GM21619 (cell line): ENCODE data around the gene UBAC1.
"Not testable (repeated sequence)": the region's sequence is repeated elsewhere in the genome, so short reads cannot be mapped to it uniquely, and the experiment has no call there.

Source experiments
- ATAC-seq: cut with Tn5 transposase; IDR thresholded peaks from one replicate; pipeline ENCODE4 v1.9.1; 2021; ENCODE audit not compliant: unreplicated experiment

Gene UBAC1

DNA sequence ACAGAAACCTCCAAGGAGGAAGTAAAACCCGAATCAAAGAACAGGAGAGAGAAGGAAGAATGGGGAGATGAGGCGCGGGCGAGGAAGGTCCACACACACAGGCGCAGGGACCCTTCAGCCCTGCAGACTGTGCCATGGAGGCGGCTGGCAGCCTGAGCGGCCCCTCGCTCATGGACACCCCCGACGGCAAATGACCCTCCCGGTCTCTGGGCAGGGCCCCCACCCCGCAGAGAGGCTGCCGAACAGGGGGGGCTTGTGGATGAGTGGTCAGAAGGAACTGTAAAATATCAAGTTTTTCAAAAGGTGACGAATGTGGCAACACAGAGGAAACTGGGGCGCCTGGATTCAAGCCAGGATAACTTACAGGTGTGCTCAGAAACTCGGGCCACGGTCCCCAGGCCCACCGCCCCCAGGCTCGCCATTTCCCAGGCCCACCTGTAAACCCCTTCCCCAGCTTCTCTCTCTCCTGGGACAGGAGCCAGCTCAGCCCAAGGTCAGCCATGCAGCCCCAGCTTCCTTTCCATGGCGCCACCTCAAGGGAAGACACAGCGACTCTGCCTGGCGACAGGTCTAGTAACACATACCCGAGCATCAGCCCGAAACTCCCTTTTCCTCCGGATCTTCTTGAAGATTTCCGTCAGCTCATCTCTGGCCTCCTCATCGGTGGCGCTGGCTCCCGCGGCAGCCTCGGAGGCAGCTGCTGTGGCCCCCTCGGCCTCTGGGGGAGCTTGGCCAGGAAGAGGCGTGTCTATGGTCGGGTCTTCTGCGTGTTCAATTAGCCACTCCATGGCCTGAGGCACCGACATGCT lies 16.5 kb downstream of the UBAC1 start:
- no peak for ATAC-seq

DNA sequence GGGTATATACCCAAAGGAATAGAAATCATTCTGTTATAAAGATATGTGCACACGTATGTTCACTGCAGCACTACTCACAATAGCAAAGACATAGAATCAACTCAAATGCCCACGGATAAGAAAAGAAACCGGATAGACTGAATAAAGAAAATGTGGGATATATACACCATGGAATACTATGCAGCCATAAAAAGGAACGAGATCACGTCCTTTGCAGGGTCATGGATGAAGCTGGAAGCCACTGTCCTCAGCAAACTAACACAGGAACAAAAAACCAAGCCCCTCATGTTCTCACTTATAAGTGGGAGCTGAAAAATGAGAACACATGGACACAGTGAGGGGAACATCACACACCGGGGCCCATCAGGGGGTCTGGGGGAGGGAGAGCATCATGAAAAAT lies 17.6 kb downstream of the UBAC1 start:
- not testable (repeated sequence) for ATAC-seq

DNA sequence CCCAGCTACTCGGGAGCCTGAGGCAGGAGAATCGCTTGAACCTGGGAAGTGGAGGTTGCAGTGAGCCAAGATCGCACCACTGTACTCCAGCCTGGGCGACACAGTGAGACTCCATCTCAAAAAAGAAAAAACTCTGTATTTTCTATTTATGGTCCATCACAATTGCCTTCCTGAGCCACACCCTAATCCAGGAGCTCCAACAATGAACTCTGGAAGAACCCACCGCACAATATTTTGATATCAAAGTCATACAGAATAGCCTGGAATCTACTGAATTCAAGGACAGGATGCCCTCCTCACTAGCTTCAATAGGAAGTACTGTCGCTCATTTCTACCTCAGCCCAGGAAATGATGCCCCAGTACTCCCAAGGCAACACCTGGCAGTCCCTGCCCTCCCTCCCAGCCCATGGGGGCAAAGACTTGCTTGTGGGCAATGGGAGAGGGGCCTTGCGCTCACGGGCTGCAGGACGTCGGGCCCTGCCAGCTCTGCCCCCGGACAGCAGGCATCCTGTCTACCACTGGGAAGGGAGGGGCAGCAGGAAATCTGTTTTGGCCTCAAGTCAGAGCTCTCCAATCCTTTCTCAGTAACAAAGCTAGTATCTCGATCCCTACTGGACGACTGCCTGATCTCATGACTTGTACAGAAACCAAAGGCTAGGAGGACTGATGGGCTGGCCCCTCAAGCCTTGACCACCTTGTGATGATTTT lies 19.7 kb downstream of the UBAC1 start:
- ATAC-seq = no peak

DNA sequence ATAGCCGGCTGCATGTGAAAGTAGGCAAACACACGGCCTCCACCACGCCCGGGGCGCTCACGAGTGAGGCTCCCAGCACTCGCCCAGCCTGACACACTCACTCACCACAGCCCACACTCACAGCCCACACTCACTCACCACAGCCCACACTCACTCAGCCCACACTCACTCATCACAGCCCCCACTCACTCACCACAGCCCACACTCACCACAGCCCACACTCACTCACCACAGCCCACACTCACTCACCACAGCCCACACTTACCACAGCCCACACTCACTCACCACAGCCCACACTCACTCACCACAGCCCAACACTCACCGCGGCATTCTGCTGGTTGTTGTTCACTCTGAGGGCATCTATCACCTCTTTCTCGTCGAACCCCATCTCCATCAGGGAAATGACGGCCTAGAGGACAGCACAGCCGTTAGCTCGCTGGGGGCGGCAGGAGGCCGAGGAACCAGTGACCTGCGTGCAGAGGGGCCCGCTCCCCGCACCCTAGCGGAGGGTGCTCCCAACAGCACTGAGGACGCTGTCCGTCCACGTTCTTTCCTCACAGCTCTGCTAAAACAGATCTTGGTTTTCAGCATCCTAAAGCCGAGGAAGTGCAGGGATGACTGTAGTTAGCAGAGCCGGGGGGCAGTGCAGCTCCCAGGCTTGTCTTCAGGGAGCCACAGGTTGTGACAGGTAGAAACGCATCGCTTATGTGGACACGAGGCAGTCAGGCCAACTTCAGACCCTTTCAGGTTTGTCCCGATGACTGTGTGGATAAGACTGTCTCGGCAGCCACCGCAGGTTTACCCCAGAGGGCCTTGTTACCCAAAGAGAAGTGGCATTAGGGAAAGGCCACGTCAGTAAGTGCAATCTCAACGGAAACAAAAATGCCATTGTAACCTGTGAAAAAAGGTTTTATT lies 21.6 kb downstream of the UBAC1 start:
- no peak for ATAC-seq

DNA sequence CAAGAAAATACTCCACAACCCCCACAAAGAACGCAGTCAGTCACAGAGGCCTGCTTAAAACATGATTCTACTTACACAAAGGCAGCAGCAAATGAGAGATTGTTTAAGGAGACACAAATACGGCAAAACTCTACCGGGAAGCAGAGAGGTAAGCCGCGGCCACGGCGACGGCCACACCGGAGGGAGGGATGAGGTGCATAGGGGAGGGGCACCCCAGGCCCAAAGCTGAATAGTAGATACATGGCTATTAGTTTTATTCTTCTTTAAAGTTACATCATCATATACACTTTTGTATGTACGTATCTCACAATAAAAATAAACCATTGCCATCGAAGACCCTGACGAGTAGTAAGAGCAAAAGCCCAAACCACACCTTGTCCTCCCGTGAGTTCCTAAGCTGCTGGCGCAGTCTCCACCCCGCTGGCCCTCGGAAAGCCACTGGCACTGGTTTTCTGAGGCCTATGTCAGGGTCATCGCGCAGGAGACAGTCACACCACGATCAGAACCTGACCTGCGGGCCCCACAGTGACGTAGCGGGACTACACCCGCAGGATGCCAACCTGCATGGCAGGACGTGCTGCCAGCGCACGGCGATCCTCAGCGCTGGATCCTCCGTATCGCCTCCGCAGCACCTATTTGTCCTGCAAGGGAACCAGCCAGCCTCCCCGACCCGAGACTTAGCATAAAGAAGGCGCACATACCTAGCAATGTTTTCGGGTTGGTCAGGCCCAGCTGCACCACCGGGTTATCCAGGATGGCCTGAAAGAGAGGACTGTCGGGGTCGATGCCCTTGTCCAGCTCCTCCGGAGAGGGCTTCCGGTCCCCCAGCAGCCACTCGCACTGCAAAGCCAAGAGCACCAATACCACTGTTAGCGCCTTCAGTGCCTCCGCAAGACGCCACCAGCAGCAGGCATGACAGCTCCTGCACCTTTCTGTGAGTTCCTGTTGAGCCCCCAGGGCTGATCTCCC lies 23.4 kb downstream of the UBAC1 start:
- ATAC-seq = no peak

DNA sequence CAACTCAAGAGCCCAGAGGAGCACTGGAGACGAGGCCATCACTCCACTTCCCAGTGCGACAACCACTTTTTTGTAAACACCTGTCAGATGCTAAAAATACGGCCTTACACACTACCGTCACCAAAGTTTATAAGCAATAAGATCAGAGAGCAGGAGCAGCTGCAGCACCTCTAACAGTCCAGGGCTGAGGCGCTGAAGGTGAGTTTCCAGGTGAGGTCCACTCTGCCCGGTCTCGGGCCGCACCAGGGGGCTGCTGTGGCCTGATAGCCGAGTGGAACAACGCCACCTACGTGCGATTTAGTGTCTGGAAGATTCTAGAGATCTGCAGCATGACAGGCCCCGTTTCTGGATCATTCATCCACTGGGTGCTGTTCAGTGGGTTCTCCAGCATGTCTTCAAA lies 28.1 kb downstream of the UBAC1 start:
- ATAC-seq = no peak

DNA sequence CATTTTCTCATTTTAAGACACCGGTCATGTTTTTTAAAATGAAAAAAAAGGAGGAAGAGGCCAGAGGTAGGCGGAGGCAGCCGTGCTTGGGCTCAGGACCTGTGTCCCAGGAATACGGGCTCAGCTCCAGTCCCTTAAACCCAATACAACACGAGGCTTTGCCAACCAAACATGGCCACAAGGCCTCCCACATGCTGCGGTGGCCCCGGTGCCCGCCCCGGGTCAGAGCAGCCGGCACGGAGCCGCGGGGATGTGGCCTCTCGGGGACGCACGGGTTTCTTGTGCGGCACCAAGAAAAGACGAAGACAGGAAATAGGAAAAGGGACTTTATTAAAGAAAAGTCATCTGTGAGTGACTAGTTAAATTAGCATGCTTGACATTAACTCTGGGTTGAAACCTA lies 28.5 kb downstream of the UBAC1 start:
- no peak for ATAC-seq

DNA sequence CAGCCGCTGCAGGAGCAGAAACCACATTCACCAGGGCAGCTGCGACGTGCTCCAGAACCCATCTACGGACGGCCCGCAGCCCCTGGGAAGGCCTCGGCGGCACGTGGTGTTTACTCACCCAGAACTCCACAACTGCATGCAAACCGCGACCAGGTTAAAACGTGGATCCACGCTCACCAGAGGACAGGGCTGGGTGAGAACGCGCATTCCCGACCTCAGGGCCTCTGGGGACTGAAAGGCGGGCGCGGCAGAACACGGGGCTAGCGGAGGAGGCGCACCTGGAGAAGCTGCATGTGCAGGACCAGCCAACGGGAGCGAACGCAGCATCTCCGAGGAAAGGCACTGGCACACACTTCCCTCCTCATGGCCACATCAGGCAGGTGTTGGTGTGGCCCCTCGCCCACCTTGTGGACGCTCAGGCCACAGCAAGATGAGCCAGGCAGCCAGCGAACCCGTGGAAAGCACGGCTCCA lies 29.8 kb downstream of the UBAC1 start:
- no peak for ATAC-seq

DNA sequence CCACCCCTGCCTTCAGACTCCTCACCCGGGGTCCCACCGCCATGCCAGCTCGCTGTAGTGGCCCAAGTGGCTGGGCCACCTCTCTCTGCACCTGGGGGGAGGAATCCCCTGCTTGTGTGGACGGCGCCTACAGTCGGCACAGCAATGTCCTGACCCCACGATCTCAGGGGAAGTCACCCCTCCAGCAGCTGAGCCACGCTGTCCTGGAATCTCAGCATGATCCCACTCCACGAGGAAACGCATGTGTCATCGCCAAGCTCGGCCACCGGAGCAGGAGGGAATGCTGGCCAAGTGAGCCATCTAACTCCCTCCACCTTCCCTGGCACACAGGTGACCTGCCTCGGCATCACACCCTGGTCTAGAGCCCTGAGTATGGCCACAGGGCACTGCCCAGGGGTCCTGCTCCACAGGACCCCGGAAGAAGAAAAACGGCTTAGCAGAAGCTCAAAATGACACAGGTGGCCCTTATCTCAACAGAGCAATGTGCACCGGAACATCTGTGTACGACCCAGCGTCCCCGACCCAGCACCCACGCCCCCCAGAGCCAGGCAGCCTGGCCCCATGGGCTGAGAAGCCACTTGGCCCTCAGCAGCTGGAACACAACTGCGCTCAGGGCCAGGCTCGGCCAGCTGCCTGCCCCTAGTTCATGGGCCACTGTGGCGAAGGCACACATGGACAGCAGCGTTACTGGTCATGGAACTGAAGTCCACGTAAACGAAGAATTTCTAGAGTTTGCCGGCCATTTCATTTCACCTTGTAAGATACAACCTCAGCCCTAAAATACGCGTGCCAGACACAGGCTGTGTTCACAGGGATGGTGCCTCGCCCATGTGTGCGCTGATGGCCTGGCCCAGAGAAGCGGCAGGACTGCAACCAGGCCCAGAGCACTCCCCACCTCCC lies 30.5 kb downstream of the UBAC1 start:
- ATAC-seq = no peak

DNA sequence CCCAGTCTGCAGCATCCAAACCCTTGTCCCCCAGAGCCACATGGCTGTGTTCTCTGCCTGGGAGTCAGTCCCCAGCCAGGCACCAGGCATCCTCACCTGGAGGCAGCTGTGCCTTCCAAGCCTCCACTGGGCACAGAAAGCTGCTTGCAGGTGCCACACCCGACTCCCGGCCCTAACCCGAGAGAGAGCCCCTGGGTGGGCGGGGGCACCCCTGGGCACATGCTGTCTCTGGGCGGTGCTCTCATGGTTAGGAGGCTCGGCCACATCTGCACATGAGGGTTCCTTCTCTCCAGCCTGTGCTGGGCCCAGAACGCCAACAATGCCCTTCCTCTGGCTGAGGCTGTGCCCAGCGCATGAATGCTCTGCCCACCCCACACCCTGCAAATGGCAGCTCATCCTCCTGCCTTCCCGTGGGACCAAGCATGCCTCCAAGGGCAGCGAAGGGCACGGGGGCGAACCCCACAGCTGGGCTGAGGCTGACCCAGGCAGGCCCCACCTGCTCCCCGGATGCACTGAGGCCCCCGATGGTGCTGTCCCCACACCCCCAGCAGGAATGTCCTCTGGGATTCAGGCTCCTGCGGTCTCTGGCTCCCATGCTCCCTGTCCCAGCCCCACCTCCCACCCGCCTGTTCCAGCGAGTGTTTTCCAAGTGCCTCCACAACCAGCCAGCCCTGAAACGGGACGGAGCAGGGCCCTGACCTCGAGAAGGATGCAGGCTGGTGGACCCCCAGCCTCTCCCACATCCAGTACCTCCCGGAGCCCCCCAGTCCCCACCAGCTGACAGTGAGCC lies 31.3 kb downstream of the UBAC1 start:
- no peak for ATAC-seq

DNA sequence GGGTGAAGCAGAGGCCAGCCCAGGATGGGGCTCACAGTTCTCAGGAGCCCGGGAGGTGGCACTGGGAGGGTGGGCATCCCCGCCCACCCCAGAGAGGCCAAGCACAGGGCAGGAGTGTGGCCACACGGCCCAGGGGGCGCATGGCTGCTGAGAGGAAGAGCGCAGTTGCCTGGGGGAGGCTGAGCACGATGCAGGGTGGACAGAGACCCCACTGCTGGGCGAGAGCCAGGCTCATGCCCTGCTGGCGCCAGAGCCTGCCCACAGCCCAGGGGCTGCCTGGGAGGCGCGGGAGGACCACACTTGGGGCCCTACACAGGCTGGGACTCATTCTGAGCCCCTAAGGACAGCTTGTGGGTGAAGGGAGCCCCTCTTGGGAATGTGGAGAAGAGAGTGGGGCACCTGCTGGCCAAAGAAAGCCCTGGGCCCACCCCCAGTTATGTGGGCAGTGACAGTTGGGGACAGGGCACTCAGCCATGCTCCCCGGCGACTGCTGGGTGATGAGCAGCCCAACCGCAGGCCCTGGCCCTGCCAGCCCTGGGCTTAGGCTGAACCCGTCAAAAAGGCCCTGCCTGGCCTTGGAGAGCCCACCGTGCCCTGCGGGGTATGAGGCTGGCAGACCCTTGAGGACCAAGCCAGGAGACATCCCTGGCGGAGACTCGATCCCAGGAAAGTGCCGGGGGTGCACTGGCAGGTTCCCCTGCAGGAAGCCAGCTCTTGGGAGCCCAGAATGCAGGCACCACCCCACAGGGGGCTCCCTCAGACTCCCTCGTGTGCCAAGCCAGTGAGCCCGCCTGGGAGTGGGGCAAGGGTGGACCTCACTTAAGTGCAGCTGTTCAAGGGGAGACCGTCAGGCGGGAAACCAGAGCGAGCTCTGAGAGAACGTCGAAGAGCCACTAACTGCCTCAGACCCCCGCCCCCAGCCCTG lies 32.2 kb downstream of the UBAC1 start:
- no peak for ATAC-seq

DNA sequence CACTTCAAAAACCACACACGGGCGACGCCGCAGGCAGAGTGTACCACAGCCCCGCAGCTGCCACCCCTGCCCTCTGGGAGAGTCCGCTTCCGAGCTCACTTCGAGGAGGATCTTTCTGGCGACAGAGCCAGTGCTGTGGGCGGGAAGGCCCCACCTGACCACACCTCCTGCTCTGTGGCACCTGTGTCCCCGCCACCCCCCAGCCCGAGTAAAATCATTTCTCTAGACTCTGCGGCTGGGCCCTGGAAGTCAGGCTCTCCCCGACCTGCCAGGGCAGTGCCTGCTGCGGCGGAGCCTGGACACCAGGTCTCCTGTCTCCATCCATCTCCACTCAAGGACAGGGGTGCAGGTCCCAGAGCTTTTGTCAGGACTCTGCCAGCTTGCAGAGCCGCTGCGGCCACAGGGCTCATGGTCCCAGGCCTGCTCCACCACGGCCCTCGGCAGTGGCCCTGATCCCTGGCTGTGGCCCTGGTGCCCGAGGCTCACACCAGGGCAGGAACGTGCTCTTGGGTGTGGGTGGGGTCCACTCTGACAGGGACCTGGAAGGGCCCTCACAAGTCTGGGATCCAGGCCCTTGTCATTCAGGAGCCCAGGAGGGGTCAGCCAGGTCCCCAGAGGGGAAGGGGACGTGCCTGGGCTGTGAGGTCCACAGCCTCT lies 33.0 kb downstream of the UBAC1 start:
- no peak for ATAC-seq

DNA sequence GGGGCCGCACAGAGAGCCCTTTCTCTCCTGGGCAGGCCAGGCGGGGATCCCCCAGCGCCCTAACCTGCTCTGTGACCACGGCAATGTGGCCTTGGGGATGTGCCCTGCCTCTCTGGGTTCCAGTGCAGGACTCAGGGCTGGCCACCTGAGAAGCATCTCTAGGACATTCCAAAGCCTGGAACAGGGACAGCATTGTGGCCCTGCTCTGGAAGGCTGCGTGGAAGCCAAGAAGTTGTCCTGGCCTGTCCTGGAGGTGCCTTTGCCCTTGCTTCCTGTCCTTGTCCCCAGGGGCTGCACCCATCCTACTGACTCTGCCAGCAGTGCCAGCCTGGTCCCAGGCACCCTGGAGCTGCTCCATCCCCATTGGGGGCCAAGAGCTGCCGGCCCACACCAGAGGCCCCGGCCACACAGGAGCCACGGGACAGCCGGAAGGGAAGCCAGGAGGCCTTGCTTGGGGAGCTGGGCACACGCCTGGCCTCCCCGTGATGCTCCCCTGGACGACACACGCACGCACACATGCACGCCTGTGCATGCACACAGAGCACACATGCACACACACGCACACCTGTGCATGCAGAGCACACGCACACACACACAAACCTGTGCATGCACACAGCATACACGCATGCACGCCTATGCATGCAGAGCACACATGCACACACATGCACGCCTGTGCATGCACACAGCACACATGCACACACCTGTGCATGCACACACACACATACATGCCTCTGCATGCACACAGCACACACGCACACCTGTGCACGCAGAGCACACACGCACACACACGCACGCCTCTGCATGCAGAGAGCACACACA lies 33.8 kb downstream of the UBAC1 start:
- ATAC-seq = no peak

DNA sequence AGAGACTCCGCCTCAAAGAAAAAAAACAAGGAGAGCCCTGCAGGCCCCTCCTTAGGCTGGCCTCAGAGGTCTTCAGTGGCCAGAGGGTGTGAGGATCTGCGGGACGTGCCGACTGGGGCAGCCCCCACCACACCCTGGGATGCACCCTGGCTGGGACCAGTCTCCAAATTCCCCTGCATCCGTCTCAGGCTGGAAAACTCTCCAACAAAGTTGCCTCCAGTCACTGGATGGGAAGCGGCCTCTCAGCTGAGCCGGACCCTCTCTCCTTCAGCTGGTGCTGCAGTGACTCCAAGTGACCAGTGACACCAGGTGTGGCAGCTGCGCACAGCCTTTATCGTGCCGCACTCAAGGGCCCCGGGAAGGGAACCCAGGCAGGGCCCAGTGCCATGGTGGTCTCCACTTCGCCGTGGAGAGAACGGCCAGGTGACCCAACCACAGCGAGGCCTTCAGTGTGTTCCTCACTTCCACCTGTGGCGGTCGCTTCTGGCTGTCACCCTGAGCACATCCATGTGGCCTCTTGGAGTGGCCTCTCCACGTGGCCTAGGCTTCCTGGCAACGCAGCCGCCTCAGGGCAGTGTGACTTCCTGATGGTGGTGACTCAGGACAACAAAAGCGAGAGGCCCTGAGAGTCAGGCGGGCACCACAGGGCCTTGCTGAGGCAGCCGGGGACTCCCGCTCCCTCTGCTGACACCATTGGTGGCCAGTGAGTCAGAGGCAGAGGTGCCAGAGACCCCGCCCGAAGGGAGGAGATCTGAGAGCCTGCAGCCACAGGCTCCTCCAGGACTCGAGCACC lies 34.6 kb downstream of the UBAC1 start:
- no peak for ATAC-seq

DNA sequence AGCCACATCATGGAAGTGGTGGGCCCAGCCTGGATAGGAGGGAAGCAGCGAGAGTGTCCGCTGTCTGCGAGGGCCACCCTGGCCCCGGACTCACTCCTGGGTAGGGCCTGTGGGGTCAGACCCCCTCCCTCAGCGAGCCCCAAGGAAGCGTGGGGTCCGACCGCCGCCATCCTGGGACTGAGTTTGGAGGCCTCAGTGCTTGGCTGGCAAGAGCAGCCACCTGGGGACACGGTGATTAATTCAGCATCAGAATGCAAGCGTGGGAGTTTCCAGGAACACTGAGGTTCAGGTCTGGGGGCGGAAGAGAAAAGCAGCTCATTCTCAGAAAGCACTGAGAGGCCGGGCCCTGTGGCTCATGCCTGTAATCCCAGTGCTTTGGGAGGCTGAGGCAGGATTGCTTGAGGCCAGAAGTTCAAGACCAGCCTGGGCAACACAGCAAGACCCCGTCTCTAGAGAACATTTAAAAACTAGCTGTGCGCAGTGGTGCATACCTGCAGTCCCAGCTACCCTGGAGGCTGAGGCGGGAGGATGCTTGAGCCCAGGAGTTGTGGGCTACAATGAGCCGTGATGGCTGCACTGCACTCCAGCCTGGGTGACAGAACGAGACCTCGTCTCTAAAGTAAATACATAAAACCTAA lies 35.6 kb downstream of the UBAC1 start:
- no peak for ATAC-seq
